Putamen (tissue), 1 donor: ENCODE results near the gene MED13L.

ENCODE experiments used
- DNase-seq: peaks from one replicate; pipeline ENCODE4 v3.0.0-alpha.2; 2016; ENCODE audit warnings: low spot score

Gene MED13L

GRCh38 chr12:116090516-116090915 is 187.0 kb downstream of the MED13L start:
- DNase-seq, result no peak

- no peak for DNase-seq
These were observed 188.4 kb downstream of the MED13L start for GRCh38 chr12:116089080-116089479.

GRCh38 chr12:116087962-116088361 is 189.5 kb downstream of the MED13L start:
- DNase-seq, result no peak

- no peak for DNase-seq
These were observed 190.1 kb downstream of the MED13L start for GRCh38 chr12:116087399-116087798.

GRCh38 chr12:116080415-116080814 is 197.1 kb downstream of the MED13L start:
- DNase-seq, result no peak

- no peak for DNase-seq
These were observed 199.1 kb downstream of the MED13L start for GRCh38 chr12:116078396-116078795.

GRCh38 chr12:116077431-116077830 is 200.1 kb downstream of the MED13L start:
- no peak for DNase-seq

GRCh38 chr12:116076399-116076798 is 201.1 kb downstream of the MED13L start:
- DNase-seq, result no peak

GRCh38 chr12:116074686-116075085 is 202.8 kb downstream of the MED13L start:
- DNase-seq, result no peak

GRCh38 chr12:116071555-116072230 is 205.8 kb downstream of the MED13L start:
- no peak for DNase-seq

- no peak for DNase-seq
These were observed 207.0 kb downstream of the MED13L start for GRCh38 chr12:116070444-116070843.

- no peak for DNase-seq
These were observed 207.6 kb downstream of the MED13L start for GRCh38 chr12:116069943-116070342.

GRCh38 chr12:116068853-116069252 is 208.6 kb downstream of the MED13L start:
- no peak for DNase-seq

- no peak for DNase-seq
These were observed 209.1 kb downstream of the MED13L start for GRCh38 chr12:116068371-116068770.

- no peak for DNase-seq
These were observed 209.6 kb downstream of the MED13L start for GRCh38 chr12:116067892-116068291.

GRCh38 chr12:116066381-116067230 is 210.9 kb downstream of the MED13L start:
- no peak for DNase-seq

GRCh38 chr12:116065606-116066005 is 211.9 kb downstream of the MED13L start:
- DNase-seq, result no peak

GRCh38 chr12:116064493-116064892 is 213.0 kb downstream of the MED13L start:
- DNase-seq, result no peak

GRCh38 chr12:116062698-116063097 is 214.8 kb downstream of the MED13L start:
- no peak for DNase-seq

GRCh38 chr12:116060764-116061163 is 216.7 kb downstream of the MED13L start:
- no peak for DNase-seq

- DNase-seq, result no peak
These were observed 217.6 kb downstream of the MED13L start for GRCh38 chr12:116059904-116060303.

GRCh38 chr12:116058574-116058973 is 218.9 kb downstream of the MED13L start:
- DNase-seq, result no peak

GRCh38 chr12:116057356-116057755 is 220.1 kb downstream of the MED13L start:
- no peak for DNase-seq
